A549 (cell line): Measurements from ENCODE around the gene SLC26A3. TPM values are rescaled to one million over a fixed set of nuclear protein-coding genes. Genes with fewer than 3 reads are reported as not detected.

ENCODE experiments used
- ATAC-seq, 2 experiments: fragments of 200-7000 bp in 1 of 2; fragments of >200 bp in 1 of 2; cut with Nextera tagmentation in 1 of 2; cut with Tn5 transposase in 1 of 2; 3 replicates each; pipeline versions ENCODE4 v1.8.0 to v1.9.1; 2018 to 2020; ENCODE audit warnings: mild to moderate bottlenecking in 1 of 2, moderate library complexity in 1 of 2
- CTCF ChIA-PET: fragments of 300-600 bp; sonication (Branson Sonifier 250); formaldehyde crosslinking; extraction: SDS; loops from one replicate; lab custom pipeline; 2021; ENCODE audit warnings: antibody characterized with exemption, inconsistent platforms; lab: Yijun Ruan, JAX
- POLR2A ChIA-PET: fragments of 350-600 bp; formaldehyde crosslinking; extraction: SDS; loops from one replicate; lab custom pipeline; 2021; ENCODE audit warnings: antibody characterized with exemption, inconsistent platforms; lab: Yijun Ruan, JAX
- DNase-seq, 2 experiments: peaks; one replicate each; pipeline versions ENCODE4 v3.0.0 to v3.0.0-alpha.2; 2011 to 2016; ENCODE audit warnings: low read depth in 1 of 2, low spot score in 1 of 2
- FAIRE-seq: peaks from 2 replicates; lab custom pipeline; 2011; peaks lifted over from hg19 to GRCh38; lab: Jason Lieb, UNC
- H3K27ac ChIP-seq, 2 experiments: fragments of >200 bp; sonication (Bioruptor Twin); formaldehyde crosslinking; 3 replicates each; pipeline ENCODE4 v1.5.1; 2016 to 2017
- H3K4me1 ChIP-seq: fragments of >200 bp; sonication (Bioruptor Twin); formaldehyde crosslinking; 3 replicates; pipeline ENCODE4 v1.6.1; 2016
- H3K4me2 ChIP-seq: fragments of >200 bp; sonication (Bioruptor Twin); formaldehyde crosslinking; 3 replicates; pipeline ENCODE4 v1.6.1; 2016
- H3K4me3 ChIP-seq: fragments of >200 bp; sonication (Bioruptor Twin); formaldehyde crosslinking; 3 replicates; pipeline ENCODE4 v1.5.1; 2016
- H3K9me3 ChIP-seq: fragments of >200 bp; sonication (Bioruptor Twin); formaldehyde crosslinking; 3 replicates; pipeline ENCODE4 v1.6.1; 2016
- BHLHE40 ChIP-seq: IDR thresholded peaks from 2 replicates; pipeline ENCODE4 v1.6.1; 2012; ENCODE audit warnings: low read depth, low read length, inconsistent platforms
- CBX2 ChIP-seq: fragments of 200-600 bp; sonication (generic); IDR thresholded peaks from 2 replicates; pipeline ENCODE4 v1.6.1; 2016; ENCODE audit warnings: low read depth, mild to moderate bottlenecking, borderline replicate concordance
- CEBPB ChIP-seq, 2 experiments: fragments of >200 bp in 1 of 2; sonication (Bioruptor Twin) in 1 of 2; formaldehyde crosslinking in 1 of 2; IDR thresholded peaks; 2 replicates each; pipeline ENCODE4 v1.6.1; 2012 to 2016
- CHD2 ChIP-seq: fragments of 150-350 bp; IDR thresholded peaks from 2 replicates; pipeline ENCODE4 v1.6.1; 2014; ENCODE audit warnings: low read length; ENCODE audit not compliant: partially characterized antibody
- CTCF ChIP-seq: fragments of >200 bp; sonication (Bioruptor Twin); formaldehyde crosslinking; IDR thresholded peaks from 3 replicates; pipeline ENCODE4 v1.5.1; 2016
- EHF ChIP-seq: fragments of 250-450 bp; sonication (Bioruptor Pico); IDR thresholded peaks from 2 replicates; pipeline ENCODE4 v1.5.0; 2020; ENCODE audit warnings: mild to moderate bottlenecking
- EHMT2 ChIP-seq: fragments of 200-600 bp; sonication (generic); IDR thresholded peaks from 2 replicates; pipeline ENCODE4 v1.6.1; 2016; ENCODE audit warnings: antibody characterized with exemption, low read depth, mild to moderate bottlenecking, moderate library complexity
- FOSL2 ChIP-seq, 2 experiments: fragments of 450-650 bp in 1 of 2; fragments of >200 bp in 1 of 2; sonication (Bioruptor Twin) in 1 of 2; formaldehyde crosslinking; IDR thresholded peaks; 2 replicates each; pipeline versions ENCODE4 v1.5.0 to v1.6.1; 2016 to 2020; ENCODE audit warnings: mild to moderate bottlenecking in 1 of 2, moderate library complexity in 1 of 2
- FOXS1 ChIP-seq: fragments of 250-450 bp; sonication (Bioruptor Pico); IDR thresholded peaks from 2 replicates; pipeline ENCODE4 v1.5.0; 2020; ENCODE audit warnings: mild to moderate bottlenecking, moderate library complexity
- GATA3 ChIP-seq: IDR thresholded peaks from 2 replicates; pipeline ENCODE4 v1.6.1; 2012; ENCODE audit warnings: borderline replicate concordance
- HES2 ChIP-seq: fragments of >200 bp; sonication (Bioruptor Twin); formaldehyde crosslinking; IDR thresholded peaks from 2 replicates; pipeline ENCODE4 v1.6.1; 2016
- HOXB13 ChIP-seq: fragments of 250-450 bp; sonication (Bioruptor Pico); IDR thresholded peaks from 2 replicates; pipeline ENCODE4 v1.5.0; 2020; ENCODE audit warnings: low read depth, mild to moderate bottlenecking, moderate library complexity
- HOXB5 ChIP-seq: fragments of 250-450 bp; sonication (Bioruptor Pico); IDR thresholded peaks from 2 replicates; pipeline ENCODE4 v1.5.0; 2020; ENCODE audit warnings: mild to moderate bottlenecking, moderate library complexity
- JUN ChIP-seq, 2 experiments: fragments of >200 bp; sonication (Bioruptor Twin); formaldehyde crosslinking; IDR thresholded peaks; 2 replicates in 1 of 2; 3 replicates in 1 of 2; pipeline ENCODE4 v1.6.1; 2016 to 2017
- JUNB ChIP-seq: fragments of >200 bp; sonication (Bioruptor Twin); formaldehyde crosslinking; IDR thresholded peaks from 2 replicates; pipeline ENCODE4 v1.6.1; 2016
- KDM1A ChIP-seq: fragments of 200-600 bp; sonication (generic); IDR thresholded peaks from 2 replicates; pipeline ENCODE4 v1.6.1; 2016; ENCODE audit warnings: low read depth, mild to moderate bottlenecking
- MAFK ChIP-seq: fragments of 450-650 bp; IDR thresholded peaks from 2 replicates; pipeline ENCODE4 v1.6.1; 2014; ENCODE audit not compliant: partially characterized antibody
- MAX ChIP-seq: IDR thresholded peaks from 2 replicates; pipeline ENCODE4 v1.6.1; 2012
- PBX3 ChIP-seq: IDR thresholded peaks from 2 replicates; pipeline ENCODE4 v1.6.1; 2012
- POLR2A ChIP-seq: IDR thresholded peaks from 2 replicates; pipeline ENCODE4 v1.6.1; 2012; ENCODE audit warnings: mild to moderate bottlenecking, low read length
- RAD21 ChIP-seq, 2 experiments: fragments of >200 bp in 1 of 2; sonication (Bioruptor Twin) in 1 of 2; formaldehyde crosslinking in 1 of 2; IDR thresholded peaks in 1 of 2; conservative IDR thresholded peaks in 1 of 2; 2 replicates in 1 of 2; 3 replicates in 1 of 2; pipeline ENCODE4 v1.6.1; 2012 to 2018; ENCODE audit warnings: inconsistent platforms in 1 of 2
- RNF2 ChIP-seq: fragments of 200-600 bp; sonication (generic); IDR thresholded peaks from 2 replicates; pipeline ENCODE4 v1.6.1; 2016; ENCODE audit warnings: low read depth, mild to moderate bottlenecking, antibody characterized with exemption, moderate library complexity, borderline replicate concordance
- SMC3 ChIP-seq: fragments of >200 bp; sonication (Bioruptor Twin); formaldehyde crosslinking; IDR thresholded peaks from 3 replicates; pipeline ENCODE4 v1.6.1; 2018; ENCODE audit warnings: inconsistent platforms
- USF2 ChIP-seq: fragments of 450-650 bp; IDR thresholded peaks from 2 replicates; pipeline ENCODE4 v1.6.1; 2014; ENCODE audit warnings: antibody characterized with exemption
- ZSCAN20 ChIP-seq: fragments of 250-450 bp; sonication (Bioruptor Pico); IDR thresholded peaks from 2 replicates; pipeline ENCODE4 v1.8.0; 2022; ENCODE audit warnings: mild to moderate bottlenecking, moderate library complexity
- WGBS: methylation state at CpG from one replicate; pipeline ENCODE4 v1.1.6; 2017; ENCODE audit errors: missing lambda C conversion rate; 5-methylcytosine and 5-hydroxymethylcytosine counted together
- polyA plus RNA-seq, 4 experiments: library from polyadenylated mRNA; depleted of rRNA in 3 of 4; stranded (reverse); fragments of >200 nt; fragmentation: RNase III in 1 of 4; extraction: RNeasy Plus Mini Kit Qiagen cat#74134 plus additional on column Dnase treatment in 1 of 4; gene quantifications; 2 replicates in 3 of 4; 3 replicates in 1 of 4; pipeline ENCODE4 v1.2.3, GENCODE V29; 2011 to 2017

Gene SLC26A3
- polyA plus RNA-seq, 2 of the 4 experiments (the other 2 are of a cell fraction) = not detected

GRCh38 chr7:107725138-107725740, 77.8 kb downstream of the SLC26A3 start:
- peak; percentile 96 for FAIRE-seq
- Histone ChIP-seq H3K27ac (no peak overlapping the region), H3K4me2 (no peak overlapping the region), H3K4me1 (no peaks in the 10 kb centered on the region), H3K9me3 (no peaks in the 10 kb centered on the region), H3K4me3 (no peak overlapping the region)
- DNase-seq = peak; percentile 60 to 61
- TF ChIP-seq KDM1A (no peak), SMC3 (peak; percentile 80), USF2 (no peak), RAD21 (conservative IDR thresholded peaks at IDR 0.05 in 1 of 2, IDR thresholded peaks at IDR 0.05 in 1 of 2) (peak; percentile 73 to 78), JUN (IDR thresholded peaks at IDR 0.05) (no peak), MAX (no peak), HOXB13 (CRISPR knock-in tag) (no peak), FOSL2 (IDR thresholded peaks at IDR 0.05) (no peak), FOSL2 (CRISPR knock-in tag; IDR thresholded peaks at IDR 0.05) (peak; percentile 55; the same call in 1 of the 2 replicates), JUNB (no peak), CBX2 (no peak), PBX3 (no peak), GATA3 (no peak), BHLHE40 (no peak), RNF2 (no peak), HOXB5 (CRISPR knock-in tag) (no peak), CTCF (peak; percentile 91)
- 15% methylated on average over 4 of the region's 4 CpGs for WGBS
- peak in 1 of 2 experiments; percentile 67; a peak in 2 of 6 replicates for ATAC-seq
- ChIA-PET POLR2A (no interaction called here), CTCF (interaction anchor here (0.7 to 7.0 kb wide), 18 partner anchors 10 to 526 kb away, joined by 3 to 80 read pairs (median 4); partner anchors contain the start of gene CBLL1)

GRCh38 chr7:107723255-107723654, 79.8 kb downstream of the SLC26A3 start:
- TF ChIP-seq HES2 (no peak), EHMT2 (no peak)
- H3K9me3 ChIP-seq = no peaks in the 10 kb centered on the region
- no peak for DNase-seq
- POLR2A ChIA-PET = no interaction called here
- no peak overlapping the region for H3K4me3 ChIP-seq
- H3K4me1 ChIP-seq = no peaks in the 10 kb centered on the region
- WGBS = 59% methylated on average over 2 of the region's 2 CpGs
- CTCF ChIA-PET = interaction anchor here (1.5 to 7.0 kb wide), 2 partner anchors 11 to 259 kb away, joined by 10 to 80 read pairs; no protein-coding TSS in a partner anchor
- FAIRE-seq = no peak
- H3K27ac ChIP-seq = no peak overlapping the region
- no peak overlapping the region for H3K4me2 ChIP-seq
- ATAC-seq = no peak

GRCh38 chr7:107721286-107721685, 81.7 kb downstream of the SLC26A3 start:
- no peak for ATAC-seq
- FAIRE-seq = no peak
- H3K27ac ChIP-seq = no peak overlapping the region
- H3K4me3 ChIP-seq = no peak overlapping the region
- CTCF ChIA-PET = no interaction called here
- POLR2A ChIA-PET = no interaction called here
- DNase-seq = no peak
- H3K9me3 ChIP-seq = no peaks in the 10 kb centered on the region
- 5% methylated on average over 1 of the region's 1 CpG for WGBS
- H3K4me2 ChIP-seq = no peak overlapping the region
- no peaks in the 10 kb centered on the region for H3K4me1 ChIP-seq
- no peak for TF ChIP-seq CHD2
- TF ChIP-seq POLR2A = no peak
- TF ChIP-seq FOXS1 (CRISPR knock-in tag) = no peak
- no peak for TF ChIP-seq RAD21 (conservative IDR thresholded peaks at IDR 0.05 in 1 of 2, IDR thresholded peaks at IDR 0.05 in 1 of 2)
- TF ChIP-seq MAX = no peak
- no peak for TF ChIP-seq CEBPB (IDR thresholded peaks at IDR 0.05)
- no peak for TF ChIP-seq MAFK
- no peak for TF ChIP-seq HOXB13 (CRISPR knock-in tag)
- no peak for TF ChIP-seq GATA3
- no peak for TF ChIP-seq CTCF
- no peak for TF ChIP-seq EHF (CRISPR knock-in tag)
- TF ChIP-seq ZSCAN20 (CRISPR knock-in tag) = no peak
